ENCODE results near the gene COQ4.
A peak's percentile ranks its signal among the peaks of the same experiment; 100 is the strongest.

Gene COQ4

DNA sequence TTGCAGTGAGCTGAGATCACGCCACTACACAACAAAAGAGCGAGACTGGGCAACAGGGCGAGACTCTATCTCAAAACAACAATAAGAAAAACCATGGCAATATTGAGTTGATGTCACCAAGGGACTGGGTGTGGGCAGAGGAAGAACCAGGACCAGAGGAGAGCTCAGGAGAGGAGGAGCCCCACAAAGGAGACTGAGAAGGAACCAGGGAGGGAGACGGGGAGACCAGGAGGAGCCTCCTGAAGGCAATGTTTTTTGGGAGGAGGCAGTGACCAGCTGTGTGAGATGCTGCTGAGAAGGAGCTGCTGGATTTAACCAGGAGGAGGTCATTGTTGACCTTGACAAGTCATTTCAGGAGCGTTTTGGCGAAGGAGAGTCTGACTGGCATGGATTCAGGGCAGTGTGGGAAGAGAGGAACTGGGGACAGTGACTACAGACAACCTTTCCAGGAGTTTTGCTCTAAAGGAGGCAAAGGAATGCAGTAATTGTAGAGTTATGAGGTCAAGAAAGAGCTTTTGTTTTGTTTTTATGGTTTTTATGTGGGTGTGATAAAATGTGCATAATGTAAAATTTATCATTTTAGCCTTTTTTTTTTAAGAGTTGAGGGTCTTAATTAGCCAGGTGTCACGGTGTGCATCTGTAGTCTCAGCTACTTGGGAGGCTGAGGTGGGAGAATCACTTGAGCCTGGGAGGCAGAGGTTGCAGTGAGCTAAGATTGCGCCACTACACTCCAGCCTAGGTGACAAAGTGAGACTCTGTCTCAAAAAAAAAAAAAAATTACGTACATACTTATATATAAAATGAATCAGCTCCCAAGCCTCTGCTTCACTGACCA is 18.3 kb upstream of the COQ4 start:
- Histone ChIP-seq H3K27me3 (ENCODE audit: control insufficient read depth, insufficient read depth, low read length, poor library complexity, severe bottlenecking) (no peaks in the 10 kb centered on the region), H3K36me3 (ENCODE audit: control insufficient read depth, insufficient read depth, low read length) (peaks cover 11% of the 10 kb centered on the region), H3K4me1 (ENCODE audit: control insufficient read depth, insufficient read depth, low read length) (no peaks in the 10 kb centered on the region), H3K9me3 (ENCODE audit: control insufficient read depth, low read length) (no peaks in the 10 kb centered on the region), H3K27ac (ENCODE audit: insufficient read depth, low read depth, low read length, poor library complexity, severe bottlenecking) (no peak overlapping the region), H3K4me3 (ENCODE audit: insufficient read depth, low read depth, low read length) (no peak overlapping the region)
- 85 to 88% methylated on average over 9 of the region's 9 CpGs for WGBS, 2 experiments

DNA sequence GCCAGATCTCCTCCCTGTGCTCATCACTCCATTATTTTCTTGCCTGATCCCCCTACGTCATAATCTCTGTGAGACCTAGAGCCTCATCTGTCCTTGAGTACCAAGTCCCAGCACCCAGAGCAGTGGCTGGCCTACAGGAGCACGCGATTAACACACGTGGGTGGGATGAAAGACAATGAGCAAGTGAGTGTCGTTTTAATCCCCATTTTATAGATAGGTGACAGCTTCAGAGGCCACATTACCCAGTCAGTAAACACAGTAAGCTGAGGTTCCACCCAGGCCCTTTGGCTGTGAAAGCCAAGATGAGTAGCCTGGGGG is 17.7 kb upstream of the COQ4 start:
- H3K27me3 ChIP-seq (ENCODE audit: control insufficient read depth, insufficient read depth, low read length, poor library complexity, severe bottlenecking), result no peaks in the 10 kb centered on the region
- 83 to 85% methylated on average over 5 of the region's 5 CpGs for WGBS, 2 experiments
- H3K27ac ChIP-seq (ENCODE audit: insufficient read depth, low read depth, low read length, poor library complexity, severe bottlenecking), result no peak overlapping the region
- H3K4me1 ChIP-seq (ENCODE audit: control insufficient read depth, insufficient read depth, low read length), result no peaks in the 10 kb centered on the region
- peaks cover 17% of the 10 kb centered on the region for H3K36me3 ChIP-seq (ENCODE audit: control insufficient read depth, insufficient read depth, low read length)
- H3K9me3 ChIP-seq (ENCODE audit: control insufficient read depth, low read length), result no peaks in the 10 kb centered on the region
- H3K4me3 ChIP-seq (ENCODE audit: insufficient read depth, low read depth, low read length), result no peak overlapping the region

DNA sequence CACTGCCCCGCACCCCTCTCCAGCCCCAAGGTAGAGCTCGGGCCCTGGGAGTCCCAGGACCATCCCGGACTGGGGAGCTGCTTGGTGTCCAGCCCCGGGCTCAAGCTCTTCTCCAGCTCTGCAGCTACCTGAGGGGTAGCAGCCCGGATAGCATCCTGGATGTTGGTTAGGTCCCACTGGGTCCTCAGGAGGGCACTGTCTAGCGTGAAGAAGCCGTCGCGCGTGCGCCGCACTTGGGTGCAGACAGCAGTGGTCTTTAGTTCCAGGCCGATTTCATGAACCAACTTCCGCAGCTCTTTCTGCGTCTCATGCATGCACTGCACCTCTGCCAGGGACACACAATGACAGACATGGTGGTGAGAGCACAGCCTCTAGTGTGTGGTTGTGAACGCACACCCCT is 13.1 kb upstream of the COQ4 start:
- Histone ChIP-seq H3K27me3 (ENCODE audit: control insufficient read depth, insufficient read depth, low read length, poor library complexity, severe bottlenecking) (no peaks in the 10 kb centered on the region), H3K9me3 (ENCODE audit: control insufficient read depth, low read length) (no peaks in the 10 kb centered on the region), H3K36me3 (ENCODE audit: control insufficient read depth, insufficient read depth, low read length) (peaks cover 29% of the 10 kb centered on the region), H3K4me1 (ENCODE audit: control insufficient read depth, insufficient read depth, low read length) (no peaks in the 10 kb centered on the region), H3K4me3 (ENCODE audit: insufficient read depth, low read depth, low read length) (no peak overlapping the region), H3K27ac (ENCODE audit: insufficient read depth, low read depth, low read length, poor library complexity, severe bottlenecking) (no peak overlapping the region)
- 94 to 96% methylated on average over 16 of the region's 16 CpGs for WGBS, 2 experiments

DNA sequence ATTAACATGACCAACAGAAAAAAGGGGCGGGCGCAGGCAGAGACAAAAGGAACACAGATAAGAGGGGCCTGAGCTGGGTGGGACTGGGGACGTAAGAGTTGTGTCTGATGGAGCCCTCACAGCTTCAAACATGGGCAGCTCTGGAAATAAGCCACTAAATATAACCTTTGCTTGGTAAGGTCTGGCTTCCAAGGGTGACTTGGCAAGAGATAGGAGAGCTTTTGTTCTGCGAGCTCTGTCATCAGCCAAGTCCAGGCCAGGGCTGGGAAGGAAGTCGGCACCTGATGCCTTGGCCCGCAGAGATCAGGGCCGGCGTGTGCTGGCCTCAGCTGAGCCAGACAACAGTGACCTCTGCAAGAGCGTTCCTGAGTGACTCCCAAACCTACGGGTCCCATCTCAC is 12.2 kb upstream of the COQ4 start:
- H3K36me3 ChIP-seq (ENCODE audit: control insufficient read depth, insufficient read depth, low read length), result peaks cover 37% of the 10 kb centered on the region
- no peaks in the 10 kb centered on the region for H3K27me3 ChIP-seq (ENCODE audit: control insufficient read depth, insufficient read depth, low read length, poor library complexity, severe bottlenecking)
- H3K4me1 ChIP-seq (ENCODE audit: control insufficient read depth, insufficient read depth, low read length), result no peaks in the 10 kb centered on the region
- H3K4me3 ChIP-seq (ENCODE audit: insufficient read depth, low read depth, low read length), result no peak overlapping the region
- H3K9me3 ChIP-seq (ENCODE audit: control insufficient read depth, low read length), result no peaks in the 10 kb centered on the region
- WGBS, 2 experiments, result 96 to 97% methylated on average over 10 of the region's 10 CpGs
- H3K27ac ChIP-seq (ENCODE audit: insufficient read depth, low read depth, low read length, poor library complexity, severe bottlenecking), result no peak overlapping the region

DNA sequence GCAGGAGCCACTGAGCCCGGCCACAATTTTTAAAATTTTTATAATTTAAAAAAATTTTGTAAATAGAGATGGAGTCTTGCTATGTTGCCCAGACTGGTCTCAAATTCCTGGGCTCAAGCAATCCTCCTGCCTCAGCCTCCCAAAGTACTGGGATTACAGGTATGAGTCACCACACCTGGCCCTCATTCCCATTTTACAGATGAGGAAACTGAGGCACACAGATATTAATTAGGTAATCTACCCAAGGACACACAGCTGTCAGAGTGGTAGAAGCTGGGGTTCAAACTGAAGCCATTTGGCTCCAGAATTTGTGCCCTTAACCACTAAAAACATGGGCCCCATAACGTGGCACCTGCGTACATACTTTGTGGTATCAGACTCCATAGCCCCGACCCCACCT is 7.9 kb upstream of the COQ4 start:
- WGBS, 2 experiments, result 98 to 100% methylated on average over 3 of the region's 4 CpGs
- peaks cover 38% of the 10 kb centered on the region for H3K36me3 ChIP-seq (ENCODE audit: control insufficient read depth, insufficient read depth, low read length)

DNA sequence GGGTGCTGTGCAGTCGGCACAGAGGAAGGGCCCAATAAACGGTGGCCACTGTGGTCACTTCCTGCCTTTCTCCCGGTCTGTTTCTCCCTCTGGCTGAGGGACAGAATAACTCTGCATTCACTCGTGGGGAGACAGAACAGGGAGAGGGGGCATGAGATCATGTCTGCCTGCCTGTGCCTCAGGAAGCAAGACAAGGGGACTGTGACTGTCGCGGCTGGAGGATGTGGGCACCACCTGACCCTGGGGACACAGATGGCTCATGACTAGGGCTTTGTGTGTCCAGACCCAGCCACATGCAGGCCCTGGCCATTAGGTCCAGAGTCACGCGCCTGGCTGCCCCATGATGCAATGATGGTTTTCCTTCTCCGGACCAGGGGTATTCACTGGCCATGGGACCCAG is 6.2 kb upstream of the COQ4 start:
- Histone ChIP-seq H3K27ac (ENCODE audit: insufficient read depth, low read depth, low read length, poor library complexity, severe bottlenecking) (no peak overlapping the region), H3K36me3 (ENCODE audit: control insufficient read depth, insufficient read depth, low read length) (peaks cover 27% of the 10 kb centered on the region), H3K9me3 (ENCODE audit: control insufficient read depth, low read length) (no peaks in the 10 kb centered on the region), H3K27me3 (ENCODE audit: control insufficient read depth, insufficient read depth, low read length, poor library complexity, severe bottlenecking) (no peaks in the 10 kb centered on the region), H3K4me1 (ENCODE audit: control insufficient read depth, insufficient read depth, low read length) (peaks cover 5% of the 10 kb centered on the region), H3K4me3 (ENCODE audit: insufficient read depth, low read depth, low read length) (no peak overlapping the region)
- 94 to 95% methylated on average over 9 of the region's 9 CpGs for WGBS, 2 experiments

More for the DNA sequence above, 7.9 kb upstream of the COQ4 start:
- Histone ChIP-seq H3K27ac (ENCODE audit: insufficient read depth, low read depth, low read length, poor library complexity, severe bottlenecking) (no peak overlapping the region), H3K27me3 (ENCODE audit: control insufficient read depth, insufficient read depth, low read length, poor library complexity, severe bottlenecking) (no peaks in the 10 kb centered on the region), H3K4me3 (ENCODE audit: insufficient read depth, low read depth, low read length) (no peak overlapping the region), H3K9me3 (ENCODE audit: control insufficient read depth, low read length) (no peaks in the 10 kb centered on the region), H3K4me1 (ENCODE audit: control insufficient read depth, insufficient read depth, low read length) (no peaks in the 10 kb centered on the region)

DNA sequence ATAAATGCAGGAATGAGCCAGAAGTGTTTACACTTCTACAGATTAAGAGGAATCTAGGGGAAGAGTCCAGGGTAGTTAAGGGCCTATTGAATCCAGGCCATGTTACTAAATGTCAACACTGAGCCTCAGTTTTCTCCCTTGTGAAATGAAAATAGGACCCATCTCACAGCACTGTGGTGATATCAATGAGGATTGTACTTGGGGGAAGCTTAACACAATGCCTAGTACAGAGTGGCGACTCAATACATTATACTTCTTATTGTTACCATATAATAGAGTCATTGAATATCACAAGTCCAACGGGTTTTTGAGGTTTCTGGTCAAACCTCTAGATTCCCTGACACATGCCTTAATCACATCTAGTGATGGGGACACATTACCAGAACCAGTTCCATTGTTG is 5.0 kb upstream of the COQ4 start:
- Histone ChIP-seq H3K27me3 (ENCODE audit: control insufficient read depth, insufficient read depth, low read length, poor library complexity, severe bottlenecking) (no peaks in the 10 kb centered on the region), H3K4me1 (ENCODE audit: control insufficient read depth, insufficient read depth, low read length) (peaks cover 7% of the 10 kb centered on the region), H3K9me3 (ENCODE audit: control insufficient read depth, low read length) (no peaks in the 10 kb centered on the region), H3K4me3 (ENCODE audit: insufficient read depth, low read depth, low read length) (no peak overlapping the region), H3K36me3 (ENCODE audit: control insufficient read depth, insufficient read depth, low read length) (peaks cover 27% of the 10 kb centered on the region), H3K27ac (ENCODE audit: insufficient read depth, low read depth, low read length, poor library complexity, severe bottlenecking) (no peak overlapping the region)
- WGBS, 2 experiments, result 89 to 90% methylated on average over 1 to 2 of the region's 2 CpGs

DNA sequence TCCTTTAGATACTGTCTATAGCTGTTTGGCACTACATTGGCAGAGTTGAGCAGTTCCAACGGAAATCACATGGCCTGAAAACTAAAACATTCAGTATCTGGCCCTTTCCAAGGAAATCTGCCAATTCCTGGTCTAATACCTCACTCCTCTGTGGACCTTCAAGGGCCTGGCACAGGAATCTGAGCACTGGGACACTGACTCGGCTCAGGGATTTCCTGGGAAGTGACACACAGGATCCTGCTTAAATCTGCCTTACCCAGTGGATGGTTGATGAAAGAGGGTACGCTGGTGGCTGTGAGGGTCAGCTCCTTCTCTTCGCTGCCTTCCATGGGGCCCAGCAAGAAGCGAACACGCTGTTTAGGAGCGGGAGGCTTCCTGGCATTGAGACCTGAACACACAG is 1.3 kb upstream of the COQ4 start:
- WGBS, 2 experiments, result 94 to 97% methylated on average over 7 of the region's 7 CpGs
- peak overlapping the region; percentile 92 for H3K4me3 ChIP-seq (ENCODE audit: insufficient read depth, low read depth, low read length)
- peaks cover 10% of the 10 kb centered on the region for H3K4me1 ChIP-seq (ENCODE audit: control insufficient read depth, insufficient read depth, low read length)
- H3K36me3 ChIP-seq (ENCODE audit: control insufficient read depth, insufficient read depth, low read length), result peaks cover 18% of the 10 kb centered on the region
- no peaks in the 10 kb centered on the region for H3K27me3 ChIP-seq (ENCODE audit: control insufficient read depth, insufficient read depth, low read length, poor library complexity, severe bottlenecking)
- no peaks in the 10 kb centered on the region for H3K9me3 ChIP-seq (ENCODE audit: control insufficient read depth, low read length)
- H3K27ac ChIP-seq (ENCODE audit: insufficient read depth, low read depth, low read length, poor library complexity, severe bottlenecking), result no peak overlapping the region

DNA sequence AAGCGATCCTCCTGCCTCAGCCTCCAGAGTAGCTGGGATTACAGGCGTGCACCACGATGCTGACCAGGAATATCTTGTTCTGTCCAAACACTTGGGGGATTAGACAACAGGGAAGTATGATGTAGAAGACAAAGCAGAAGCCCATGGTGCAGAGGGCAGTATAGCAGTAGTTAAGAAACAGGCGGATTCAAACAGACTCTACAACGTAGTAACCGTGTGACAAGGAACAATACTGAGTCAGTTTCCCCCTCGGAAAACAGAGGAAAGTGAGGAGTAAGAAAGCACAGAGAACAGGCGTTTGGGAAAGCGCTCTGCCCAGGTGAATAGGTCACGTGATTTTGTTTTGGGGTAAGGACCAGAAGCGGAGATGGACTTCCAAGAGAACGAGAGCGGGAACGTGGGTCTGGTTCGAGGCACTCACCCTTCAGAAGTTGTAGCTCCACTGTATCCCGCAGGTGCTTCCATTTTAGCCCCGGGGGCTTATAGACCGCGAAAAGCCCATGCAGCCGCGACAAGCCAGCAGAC is 698 bp upstream of the COQ4 start:
- 2 to 3% methylated on average over 21 of the region's 21 CpGs for WGBS, 2 experiments
- H3K27me3 ChIP-seq (ENCODE audit: control insufficient read depth, insufficient read depth, low read length, poor library complexity, severe bottlenecking), result no peaks in the 10 kb centered on the region
- H3K36me3 ChIP-seq (ENCODE audit: control insufficient read depth, insufficient read depth, low read length), result peaks cover 14% of the 10 kb centered on the region
- peak overlapping the region; percentile 92 for H3K4me3 ChIP-seq (ENCODE audit: insufficient read depth, low read depth, low read length)
- H3K9me3 ChIP-seq (ENCODE audit: control insufficient read depth, low read length), result no peaks in the 10 kb centered on the region
- H3K27ac ChIP-seq (ENCODE audit: insufficient read depth, low read depth, low read length, poor library complexity, severe bottlenecking), result peak overlapping the region; percentile 88
- H3K4me1 ChIP-seq (ENCODE audit: control insufficient read depth, insufficient read depth, low read length), result peaks cover 10% of the 10 kb centered on the region

DNA sequence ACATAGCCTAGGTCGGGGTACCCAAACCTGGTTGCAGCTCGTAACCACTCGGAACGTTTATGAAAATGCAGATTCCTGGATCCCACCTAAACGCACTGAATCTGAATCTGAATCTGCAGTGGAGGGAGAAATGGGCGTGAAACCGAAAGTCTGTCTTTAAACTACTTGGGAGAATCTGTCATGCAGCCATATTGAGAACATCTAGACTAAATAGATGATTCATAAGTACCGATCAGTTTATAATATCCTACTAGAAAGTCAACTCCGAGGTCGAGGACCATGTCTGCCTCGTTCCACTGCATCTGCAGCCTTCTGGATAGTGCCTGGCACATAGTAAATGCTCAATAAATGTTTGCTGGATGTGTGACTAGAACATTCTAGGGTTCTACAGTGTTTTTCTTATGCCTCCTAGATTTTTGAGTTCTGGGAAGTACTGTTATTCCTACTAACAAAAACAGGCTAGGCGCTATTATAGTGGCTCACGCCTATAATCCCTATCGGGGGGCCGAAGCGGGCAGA is 632 bp downstream of the COQ4 start:
- Histone ChIP-seq H3K9me3 (ENCODE audit: control insufficient read depth, low read length) (no peaks in the 10 kb centered on the region), H3K4me1 (ENCODE audit: control insufficient read depth, insufficient read depth, low read length) (peaks cover 10% of the 10 kb centered on the region), H3K36me3 (ENCODE audit: control insufficient read depth, insufficient read depth, low read length) (peaks cover 6% of the 10 kb centered on the region), H3K27ac (ENCODE audit: insufficient read depth, low read depth, low read length, poor library complexity, severe bottlenecking) (no peak overlapping the region), H3K4me3 (ENCODE audit: insufficient read depth, low read depth, low read length) (peak overlapping the region; percentile 92), H3K27me3 (ENCODE audit: control insufficient read depth, insufficient read depth, low read length, poor library complexity, severe bottlenecking) (no peaks in the 10 kb centered on the region)
- 32 to 33% methylated on average over 16 of the region's 16 CpGs for WGBS, 2 experiments
